Mesendoderm (in vitro differentiated cells): Measurements from ENCODE around the gene IKZF4.
"Not testable (repeated sequence)": the region's sequence is repeated elsewhere in the genome, so short reads cannot be mapped to it uniquely, and the experiment has no call there.

Experiments used
- DNase-seq: peaks from one replicate; pipeline ENCODE4 v3.0.0; 2013
- H2AK5ac ChIP-seq: 2 replicates; pipeline ENCODE4 v1.6.1; 2013; ENCODE audit warnings: low read length, inconsistent platforms
- H2BK120ac ChIP-seq: 2 replicates; pipeline ENCODE4 v1.6.1; 2013; ENCODE audit warnings: low read depth, mild to moderate bottlenecking, low read length, moderate library complexity, mixed read lengths
- H2BK15ac ChIP-seq: replicated peaks from 2 replicates; pipeline ENCODE4 v1.6.1; 2013; ENCODE audit warnings: low read depth, mild to moderate bottlenecking, moderate library complexity
- H2BK5ac ChIP-seq: 2 replicates; pipeline ENCODE4 v1.6.1; 2013; ENCODE audit warnings: low read length, inconsistent platforms
- H3K18ac ChIP-seq: 2 replicates; pipeline ENCODE4 v1.6.1; 2013; ENCODE audit warnings: mild to moderate bottlenecking, low read length, mixed read lengths
- H3K23ac ChIP-seq: one replicate; pipeline ENCODE4 v1.6.1; 2013; ENCODE audit warnings: low read length
- H3K27ac ChIP-seq: 2 replicates; pipeline ENCODE4 v1.5.1; 2013; ENCODE audit warnings: low read depth, mild to moderate bottlenecking, inconsistent platforms, low read length, moderate library complexity
- H3K27me3 ChIP-seq: 2 replicates; pipeline ENCODE4 v1.6.1; 2013; ENCODE audit warnings: low read length, control low read depth, mild to moderate bottlenecking, inconsistent platforms; ENCODE audit not compliant: insufficient read depth, poor library complexity
- H3K36me3 ChIP-seq: 2 replicates; pipeline ENCODE4 v1.6.1; 2013; ENCODE audit warnings: low read length, inconsistent platforms; ENCODE audit not compliant: control insufficient read depth, insufficient read depth
- H3K4ac ChIP-seq: one replicate; pipeline ENCODE4 v1.6.1; 2013; ENCODE audit warnings: low read depth, mild to moderate bottlenecking, low read length, moderate library complexity
- H3K4me1 ChIP-seq: 2 replicates; pipeline ENCODE4 v1.6.1; 2013; ENCODE audit warnings: low read depth, low read length, inconsistent platforms; ENCODE audit not compliant: control insufficient read depth
- H3K4me2 ChIP-seq: 2 replicates; pipeline ENCODE4 v1.6.1; 2013; ENCODE audit warnings: low read length
- H3K4me3 ChIP-seq: 2 replicates; pipeline ENCODE4 v1.5.1; 2013; ENCODE audit warnings: mild to moderate bottlenecking, low read length
- H3K56ac ChIP-seq: one replicate; pipeline ENCODE4 v1.6.1; 2013; ENCODE audit warnings: low read length
- H3K79me1 ChIP-seq: 2 replicates; pipeline ENCODE4 v1.6.1; 2013; ENCODE audit warnings: low read length, inconsistent platforms
- H3K79me2 ChIP-seq: 2 replicates; pipeline ENCODE4 v1.6.1; 2013; ENCODE audit warnings: mild to moderate bottlenecking, low read length; ENCODE audit not compliant: control insufficient read depth, insufficient read depth
- H3K9ac ChIP-seq: 2 replicates; pipeline ENCODE4 v1.6.1; 2013; ENCODE audit warnings: low read length, inconsistent platforms
- H4K5ac ChIP-seq: one replicate; pipeline ENCODE4 v1.6.1; 2013; ENCODE audit warnings: low read length
- H4K8ac ChIP-seq: one replicate; pipeline ENCODE4 v1.6.1; 2013; ENCODE audit warnings: low read depth, mild to moderate bottlenecking, control low read depth, low read length, moderate library complexity
- WGBS: extraction: QIAGEN DNeasy Blood & Tissue Kit; methylation state at CpG from one replicate; pipeline ENCODE4 v1.1.7; 2013; ENCODE audit warnings: low lambda C conversion rate, missing lambda C conversion rate; ENCODE audit not compliant: insufficient coverage; ENCODE audit errors: extremely low coverage; 5-methylcytosine and 5-hydroxymethylcytosine counted together

The IKZF4 gene

DNA sequence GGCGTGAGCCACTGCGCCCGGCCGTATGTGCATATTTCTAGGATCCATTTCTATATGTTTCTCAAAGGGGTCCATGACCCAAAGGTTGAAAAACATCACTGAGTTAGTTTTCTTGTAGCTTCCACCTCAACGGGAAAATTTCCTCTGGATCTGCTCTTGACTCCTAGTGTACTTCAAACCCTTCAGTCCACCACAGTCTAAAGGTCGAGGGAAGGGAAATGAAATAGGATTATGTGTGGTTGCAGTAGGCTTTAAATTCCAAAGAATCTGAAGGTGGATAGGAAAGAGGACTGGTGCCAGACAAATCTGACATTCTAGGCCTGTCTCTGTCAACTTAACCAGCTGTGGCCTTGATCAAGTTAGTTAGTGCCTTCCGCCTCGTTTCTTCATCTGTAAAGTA is 25.5 kb upstream of the IKZF4 start:
- Histone ChIP-seq H3K79me2 (no peaks in the 10 kb centered on the region), H4K5ac (no peak overlapping the region), H3K18ac (no peak overlapping the region), H3K9ac (no peak overlapping the region), H2AK5ac (no peak overlapping the region), H4K8ac (no peak overlapping the region), H3K4me1 (no peaks in the 10 kb centered on the region), H3K56ac (no peak overlapping the region), H3K27ac (no peak overlapping the region), H3K4ac (no peak overlapping the region), H3K23ac (no peak overlapping the region), H3K4me2 (no peak overlapping the region), H3K4me3 (no peak overlapping the region), H3K36me3 (peaks cover 12% of the 10 kb centered on the region), H2BK5ac (no peak overlapping the region), H3K27me3 (no peaks in the 10 kb centered on the region), H2BK15ac (no peak overlapping the region), H2BK120ac (no peak overlapping the region), H3K79me1 (no peaks in the 10 kb centered on the region)
- WGBS, result no CpG with 5 or more reads among the region's 8 CpGs
- DNase-seq, result no peak

DNA sequence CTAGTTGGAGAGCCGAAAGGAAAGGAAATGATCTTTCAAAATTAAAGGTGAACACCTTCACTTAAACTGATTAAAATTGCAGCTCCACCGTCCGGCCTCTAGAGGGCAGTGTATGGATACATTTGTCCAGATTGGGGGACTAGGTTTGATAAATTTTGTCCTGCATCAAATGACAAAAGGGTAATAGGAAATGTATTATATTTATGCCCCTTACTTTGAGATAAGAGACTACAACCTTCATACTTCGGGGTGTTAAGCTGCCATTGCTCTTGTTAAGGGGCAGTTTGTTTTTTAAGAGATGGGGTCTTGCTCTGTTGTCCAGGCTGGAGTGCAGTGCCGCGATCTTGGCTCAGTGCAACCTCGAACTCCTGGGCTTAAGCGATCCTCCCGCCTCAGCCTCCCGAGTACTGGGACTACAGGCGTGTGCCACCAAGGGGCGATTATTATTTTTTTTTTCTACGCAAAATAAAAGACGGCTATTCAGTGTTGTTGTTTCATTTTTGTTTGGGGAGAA is 24.6 kb upstream of the IKZF4 start:
- H3K4me2 ChIP-seq, result no peak overlapping the region
- no peak overlapping the region for H2BK5ac ChIP-seq
- H3K27me3 ChIP-seq, result no peaks in the 10 kb centered on the region
- no peak overlapping the region for H2AK5ac ChIP-seq
- H2BK120ac ChIP-seq, result no peak overlapping the region
- WGBS, result no CpG with 5 or more reads among the region's 14 CpGs
- H3K9ac ChIP-seq, result no peak overlapping the region
- H4K8ac ChIP-seq, result no peak overlapping the region
- H2BK15ac ChIP-seq, result no peak overlapping the region
- H4K5ac ChIP-seq, result no peak overlapping the region
- H3K18ac ChIP-seq, result no peak overlapping the region
- H3K56ac ChIP-seq, result no peak overlapping the region
- H3K4ac ChIP-seq, result no peak overlapping the region
- H3K27ac ChIP-seq, result no peak overlapping the region
- DNase-seq, result peak; percentile 55
- no peaks in the 10 kb centered on the region for H3K79me1 ChIP-seq
- no peak overlapping the region for H3K23ac ChIP-seq
- H3K4me3 ChIP-seq, result no peak overlapping the region
- no peaks in the 10 kb centered on the region for H3K79me2 ChIP-seq
- no peaks in the 10 kb centered on the region for H3K4me1 ChIP-seq
- H3K36me3 ChIP-seq, result peaks cover 3% of the 10 kb centered on the region

DNA sequence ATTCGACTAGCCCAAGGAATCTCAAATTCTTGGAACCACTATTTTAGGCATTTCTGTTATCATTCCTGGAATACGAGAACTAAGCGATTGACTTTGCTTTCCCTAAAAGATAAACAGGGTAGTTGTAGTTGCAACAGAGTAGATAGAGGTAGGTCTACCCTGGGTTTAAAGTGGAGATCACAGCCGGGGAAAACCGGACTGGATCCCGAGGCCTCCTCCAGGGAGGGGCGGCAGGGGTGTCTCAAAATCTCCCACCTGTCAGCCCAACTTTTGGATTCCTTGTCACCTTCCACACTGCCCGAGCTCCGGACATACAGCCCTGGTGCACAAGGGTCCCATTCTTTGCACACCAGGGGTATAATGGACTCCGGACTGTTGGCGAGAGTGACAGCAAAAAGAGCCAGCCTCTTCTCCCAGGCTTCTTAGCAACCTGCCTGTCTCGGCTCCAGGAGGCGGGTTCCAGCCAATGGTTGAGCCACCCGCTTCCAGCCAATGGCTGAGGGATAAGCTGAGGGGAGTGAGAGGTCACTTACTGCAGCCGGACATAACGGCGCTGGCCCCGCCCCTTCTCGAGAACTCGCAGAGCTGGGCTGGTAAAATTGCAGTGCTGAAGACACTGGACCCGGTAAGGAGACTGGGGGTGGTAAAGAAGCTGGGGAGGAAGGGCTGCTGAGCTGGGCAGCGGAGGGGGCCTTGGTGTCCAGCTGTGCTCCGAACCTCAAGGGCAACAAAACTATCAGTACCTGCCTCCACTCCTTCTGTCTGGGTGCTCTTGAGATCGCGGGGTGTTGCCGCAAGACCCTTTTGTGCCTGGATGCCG is 23.9 kb upstream of the IKZF4 start, which contains the start of gene SUOX:
Gene SUOX (plus strand): TSS at position 562 of the 820 bp plus-strand sequence. CDS start 4,946 bp downstream, outside the sequence.
- Histone ChIP-seq H2AK5ac (no peak within 1 kb of the TSS), H3K36me3 (peaks cover 3% of the 10 kb centered on the region), H3K4ac (no peak within 1 kb of the TSS), H3K56ac (peak within 1 kb of the TSS; percentile 99), H2BK120ac (no peak within 1 kb of the TSS), H3K79me2 (no peaks in the 10 kb centered on the region), H2BK15ac (no peak within 1 kb of the TSS), H3K23ac (no peak within 1 kb of the TSS), H3K27ac (no peak within 1 kb of the TSS), H3K4me1 (no peaks in the 10 kb centered on the region), H3K4me2 (peak within 1 kb of the TSS; percentile 77), H4K8ac (no peak within 1 kb of the TSS), H3K27me3 (no peaks in the 10 kb centered on the region), H3K9ac (peak within 1 kb of the TSS; percentile 93), H2BK5ac (no peak within 1 kb of the TSS), H3K18ac (no peak within 1 kb of the TSS), H4K5ac (peak within 1 kb of the TSS; percentile 13), H3K79me1 (no peaks in the 10 kb centered on the region), H3K4me3 (peak within 1 kb of the TSS; percentile 84)
- WGBS, result no CpG with 5 or more reads among the region's 27 CpGs
- peak; percentile 99 for DNase-seq

DNA sequence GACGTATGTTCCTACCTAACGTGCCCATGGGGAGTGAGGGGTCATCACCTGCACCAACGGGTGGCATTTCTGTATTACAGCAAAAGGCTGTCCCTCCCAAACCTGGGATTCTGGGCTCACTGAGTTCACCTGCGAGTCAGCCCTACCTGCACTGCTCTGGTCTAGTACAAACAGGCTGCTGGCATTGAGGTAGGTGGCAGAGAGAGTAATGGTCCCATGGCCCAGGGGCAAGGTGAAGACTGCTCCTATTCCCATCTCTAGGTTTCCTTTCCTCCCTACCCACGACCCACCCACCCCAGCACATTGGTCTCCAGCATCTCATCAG is 23.3 kb upstream of the IKZF4 start:
- peak overlapping the region; percentile 84 for H3K4me3 ChIP-seq
- peaks cover 3% of the 10 kb centered on the region for H3K36me3 ChIP-seq
- H3K79me2 ChIP-seq, result no peaks in the 10 kb centered on the region
- no peak overlapping the region for H4K5ac ChIP-seq
- H2BK15ac ChIP-seq, result no peak overlapping the region
- H3K56ac ChIP-seq, result peak overlapping the region; percentile 99
- H3K4me1 ChIP-seq, result no peaks in the 10 kb centered on the region
- H2BK120ac ChIP-seq, result no peak overlapping the region
- no peak overlapping the region for H3K4ac ChIP-seq
- H3K27me3 ChIP-seq, result no peaks in the 10 kb centered on the region
- no peak overlapping the region for H2AK5ac ChIP-seq
- DNase-seq, result no peak
- H3K9ac ChIP-seq, result peak overlapping the region; percentile 93
- H3K23ac ChIP-seq, result no peak overlapping the region
- H2BK5ac ChIP-seq, result no peak overlapping the region
- no peaks in the 10 kb centered on the region for H3K79me1 ChIP-seq
- no CpG with 5 or more reads among the region's 5 CpGs for WGBS
- no peak overlapping the region for H3K18ac ChIP-seq
- no peak overlapping the region for H3K27ac ChIP-seq
- peak overlapping the region; percentile 41 for H3K4me2 ChIP-seq
- H4K8ac ChIP-seq, result no peak overlapping the region

DNA sequence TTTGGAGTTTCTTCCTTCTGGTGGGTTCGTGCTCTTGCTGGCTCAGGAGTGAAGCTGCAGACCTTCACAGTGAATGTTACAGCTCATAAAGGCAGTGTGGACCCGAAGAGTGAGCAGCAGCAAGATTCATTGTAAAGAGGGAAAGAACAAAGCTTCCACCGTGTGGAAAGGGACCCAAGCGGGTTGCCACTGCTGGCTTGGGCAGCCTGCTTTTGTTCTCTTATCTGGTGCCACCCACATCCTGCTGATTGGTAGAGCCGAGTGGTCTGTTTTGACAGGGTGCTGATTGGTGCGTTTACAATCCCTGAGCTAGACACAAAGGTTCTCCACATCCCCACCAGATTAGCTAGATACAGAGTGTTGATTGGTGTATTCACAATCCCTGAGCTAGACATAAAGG is 21.3 kb upstream of the IKZF4 start:
- DNase-seq, result peak; percentile 33
- not testable (repeated sequence) for H2AK5ac ChIP-seq, H4K8ac ChIP-seq, H4K5ac ChIP-seq, H3K79me2 ChIP-seq, H3K4me3 ChIP-seq, H3K18ac ChIP-seq, H2BK15ac ChIP-seq, H3K9ac ChIP-seq, H2BK120ac ChIP-seq, H3K36me3 ChIP-seq, H3K27me3 ChIP-seq, H3K56ac ChIP-seq, H2BK5ac ChIP-seq, H3K4me1 ChIP-seq, H3K4ac ChIP-seq, H3K4me2 ChIP-seq, H3K23ac ChIP-seq, H3K27ac ChIP-seq, H3K79me1 ChIP-seq
- WGBS, result no CpG with 5 or more reads among the region's 6 CpGs
